HG02759 (cell line): ENCODE results near the gene ZNF408.

Experiments
- ATAC-seq: cut with Tn5 transposase; IDR thresholded peaks from one replicate; pipeline ENCODE4 v1.9.1; 2021; ENCODE audit warnings: mild to moderate bottlenecking, moderate library complexity; ENCODE audit not compliant: unreplicated experiment

The ZNF408 gene

GRCh38 chr11:46675949-46676348 lies 24.9 kb upstream of the ZNF408 start:
- ATAC-seq, result no peak

DNA sequence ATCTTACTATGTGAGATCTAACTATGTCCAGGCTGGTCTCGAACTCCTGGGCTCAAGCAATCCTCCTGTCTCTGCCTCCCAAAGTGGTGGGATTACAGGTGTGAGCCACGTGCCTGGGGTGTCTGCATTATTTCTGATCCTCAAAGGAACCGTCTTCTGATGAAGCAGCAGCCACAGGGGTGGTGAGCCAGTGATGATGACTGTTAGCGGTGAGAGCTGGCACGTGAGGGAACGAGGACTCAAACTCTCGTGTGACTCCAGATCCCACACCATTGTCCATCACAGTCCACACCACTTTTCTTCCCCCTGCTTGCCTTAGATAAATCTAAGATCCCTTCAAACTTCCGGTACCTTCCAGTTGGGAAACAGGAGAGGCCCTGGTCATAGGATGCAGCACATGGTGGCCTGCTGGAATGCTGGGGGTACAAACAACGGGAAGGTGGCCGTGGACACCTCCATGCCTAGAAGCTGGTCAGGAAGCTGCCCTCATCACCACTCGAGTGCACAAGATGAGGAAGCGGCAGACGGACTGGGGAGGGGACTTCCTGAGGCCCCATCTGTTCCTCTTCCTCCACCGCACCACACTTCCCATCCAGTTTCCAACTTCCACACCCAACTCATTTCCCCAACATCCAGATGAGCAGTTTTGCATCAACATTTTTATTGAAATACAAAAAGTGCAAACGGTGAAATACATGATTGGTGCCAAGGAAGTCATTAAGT lies 24.2 kb upstream of the ZNF408 start:
- no peak for ATAC-seq

DNA sequence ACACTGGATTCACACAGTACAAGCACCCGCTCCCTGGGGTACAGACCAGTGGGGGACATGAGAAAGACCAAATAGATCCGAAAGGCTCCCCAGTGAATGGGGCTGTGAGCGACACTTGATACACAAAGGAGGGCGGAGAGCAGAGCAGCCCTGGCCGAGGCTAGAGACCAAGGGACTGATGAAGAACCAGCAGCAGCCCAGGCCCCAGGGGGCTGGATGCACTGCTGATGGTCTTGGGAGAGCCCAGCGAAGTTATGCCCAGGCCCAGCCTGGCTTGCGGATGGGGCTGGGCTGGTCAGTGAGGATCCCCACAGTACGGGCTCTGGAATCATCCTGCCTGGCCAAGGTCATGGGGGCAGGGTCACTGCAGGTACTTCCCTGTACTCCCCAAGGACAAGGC lies 23.7 kb upstream of the ZNF408 start:
- no peak for ATAC-seq

GRCh38 chr11:46677991-46678740 lies 22.7 kb upstream of the ZNF408 start:
- ATAC-seq, result no peak

- ATAC-seq, result no peak
These were observed 22.1 kb upstream of the ZNF408 start for GRCh38 chr11:46678741-46679130.

- ATAC-seq, result no peak
These were observed 21.3 kb upstream of the ZNF408 start for GRCh38 chr11:46679241-46680163.

GRCh38 chr11:46680164-46680760 lies 20.6 kb upstream of the ZNF408 start:
- ATAC-seq, result no peak

- ATAC-seq, result no peak
These were observed 20.0 kb upstream of the ZNF408 start for GRCh38 chr11:46680815-46681214.

DNA sequence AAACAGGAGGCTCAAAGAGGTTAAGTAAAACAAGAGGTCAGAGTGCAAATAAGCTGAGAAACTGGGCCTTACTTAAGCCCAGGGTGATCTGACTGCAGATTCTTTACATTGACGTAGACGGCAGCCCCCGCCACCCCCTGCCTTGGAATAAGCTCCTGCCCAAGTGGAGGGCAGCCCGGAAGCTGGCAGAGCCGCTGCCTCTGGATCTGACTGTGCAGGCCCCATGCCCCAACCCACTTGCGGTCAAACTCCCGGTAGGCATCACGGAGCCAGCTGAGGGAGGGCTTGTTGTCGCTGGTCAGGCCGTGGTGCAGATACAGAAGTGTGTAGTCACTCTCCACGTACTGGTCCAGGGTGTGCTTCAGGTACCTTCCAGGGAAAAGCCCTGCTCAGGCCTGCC lies 19.0 kb upstream of the ZNF408 start:
- ATAC-seq, result no peak

GRCh38 chr11:46682773-46683752 lies 17.8 kb upstream of the ZNF408 start:
- ATAC-seq, result no peak

- no peak for ATAC-seq
These were observed 16.5 kb upstream of the ZNF408 start for GRCh38 chr11:46684367-46684766.

- ATAC-seq, result no peak
These were observed 13.7 kb upstream of the ZNF408 start for GRCh38 chr11:46686886-46687795.

DNA sequence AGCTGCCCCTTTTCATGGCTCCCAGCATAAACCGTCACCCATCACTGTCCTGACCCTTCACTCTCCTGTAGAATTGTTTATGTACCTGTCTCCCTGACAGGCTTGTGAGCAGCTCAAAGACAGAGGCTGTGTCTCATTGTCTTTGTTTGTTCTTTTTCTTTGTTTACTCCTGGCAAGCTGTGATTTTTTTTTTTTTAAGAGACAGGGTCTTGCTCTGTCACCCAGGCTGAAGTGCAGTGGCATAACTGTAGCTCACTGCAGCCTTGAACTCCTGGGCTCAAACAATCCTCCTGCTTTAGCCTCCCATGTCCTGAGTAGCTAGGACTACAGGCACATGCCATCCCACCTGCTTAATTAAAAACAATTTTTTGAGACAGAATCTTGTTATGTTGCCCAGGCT lies 10.1 kb upstream of the ZNF408 start:
- ATAC-seq, result no peak

- no peak for ATAC-seq
These were observed 8.4 kb upstream of the ZNF408 start for GRCh38 chr11:46692450-46692849.

DNA sequence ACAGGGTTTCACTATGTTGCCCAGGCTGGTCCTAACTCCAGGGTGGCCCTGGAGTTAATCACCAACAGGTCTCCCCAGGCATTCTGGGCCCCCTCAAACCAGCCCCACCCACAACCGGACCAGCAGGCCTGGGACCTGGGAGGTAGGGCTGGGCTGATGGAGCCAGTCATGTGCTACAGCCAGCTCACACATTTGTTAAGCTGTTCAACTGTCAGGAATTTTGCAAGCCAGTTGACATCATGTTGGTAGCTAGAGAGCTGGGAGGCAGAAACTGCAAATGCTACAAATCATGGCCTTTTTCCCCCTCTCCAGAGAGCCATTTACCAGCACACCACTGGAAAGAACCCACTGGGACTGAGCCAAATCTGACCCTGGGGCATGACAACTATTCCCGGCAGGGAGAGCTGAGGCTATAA lies 7.2 kb upstream of the ZNF408 start:
- no peak for ATAC-seq

- no peak for ATAC-seq
These were observed 6.8 kb upstream of the ZNF408 start for GRCh38 chr11:46694072-46694471.

GRCh38 chr11:46694607-46695006 lies 6.2 kb upstream of the ZNF408 start:
- no peak for ATAC-seq

GRCh38 chr11:46695345-46696211 lies 5.3 kb upstream of the ZNF408 start:
- ATAC-seq, result no peak
